Peyer's patch (tissue), 4 donors: ENCODE results near the gene HHIPL1. TPM values are rescaled to one million over a fixed set of nuclear protein-coding genes. Genes with fewer than 3 reads are reported as not detected.

Source experiments
- DNase-seq, 3 donors: peaks; one replicate each; pipeline ENCODE4 v3.0.0-alpha.2; 2017 to 2019
- H3K27ac ChIP-seq, 4 donors: fragments of 200-600 bp; sonication (generic); one replicate each; pipeline ENCODE4 v1.5.1; 2016 to 2019
- H3K27me3 ChIP-seq, 2 donors: fragments of 200-600 bp; sonication (generic); one replicate each; pipeline ENCODE4 v1.5.1; 2019
- H3K36me3 ChIP-seq, 3 donors: fragments of 200-600 bp; sonication (generic); one replicate each; pipeline ENCODE4 v1.5.1; 2016 to 2019
- H3K4me1 ChIP-seq, 4 donors: fragments of 200-600 bp; sonication (generic); one replicate each; pipeline ENCODE4 v1.5.1; 2016 to 2019
- H3K4me3 ChIP-seq, 4 donors: fragments of 200-600 bp; sonication (generic); 1 replicate in 3 of 4; 2 replicates in 1 of 4; pipeline ENCODE4 v1.5.1; 2016 to 2019; ENCODE audit warnings: mild to moderate bottlenecking in 1 of 4
- H3K9me3 ChIP-seq, 4 donors: fragments of 200-600 bp; sonication (generic); one replicate each; pipeline ENCODE4 v1.5.1; 2016 to 2019; ENCODE audit warnings: mild to moderate bottlenecking in 1 of 4
- POLR2A ChIP-seq, 2 donors: fragments of 450-650 bp; IDR thresholded peaks; one replicate each; pipeline ENCODE4 v1.5.1; 2017; ENCODE audit warnings: antibody characterized with exemption in 2 of 2, mild to moderate bottlenecking in 2 of 2, moderate library complexity in 2 of 2
- total RNA-seq, 4 donors: library from RNA; depleted of rRNA; stranded (reverse); fragments of >200 nt; gene quantifications; one replicate each; pipeline ENCODE4 v1.1.0, GENCODE V29; 2016
- TF ChIP-seq, protein P1 (sequence below), 6 experiments: fragments of 450-650 bp in 4 of 6; fragments of 200-600 bp in 2 of 6; sonication (generic) in 1 of 6; IDR thresholded peaks; one replicate each; pipeline ENCODE4 v1.5.1; 2017 to 2019; ENCODE audit warnings: antibody characterized with exemption in 6 of 6, mild to moderate bottlenecking in 3 of 6, moderate library complexity in 1 of 6

The HHIPL1 gene
- total RNA-seq, 4 donors from 2014 or later, result 0.88 to 2.5 (median 1.0) TPM

DNA sequence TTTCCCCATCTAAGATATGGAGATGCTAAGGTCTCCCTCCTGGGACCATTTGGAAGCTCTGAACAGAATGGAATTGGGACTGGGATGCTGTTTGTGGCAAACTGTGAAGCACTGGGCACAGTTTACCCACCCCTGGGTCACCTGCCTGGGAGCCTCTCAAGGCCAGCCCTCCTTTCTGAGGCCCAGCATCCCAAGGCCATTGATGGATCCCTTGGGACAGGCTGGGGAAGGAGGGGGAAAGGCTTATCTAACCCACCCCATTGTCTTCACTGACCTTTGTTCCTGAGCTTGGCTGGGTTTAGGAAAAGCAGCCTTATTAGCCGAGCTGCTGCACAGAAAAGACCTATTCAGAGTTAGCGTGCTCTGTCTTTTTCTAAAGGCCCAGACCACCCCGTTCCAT is 46.2 kb upstream of the HHIPL1 start:
- Histone ChIP-seq H3K36me3 (no peaks in the 10 kb centered on the region), H3K9me3 (no peaks in the 10 kb centered on the region), H3K4me3 (no peak overlapping the region), H3K27ac (peak overlapping the region in 3 of 4 donors; percentile 79 to 91 (median 81)), H3K27me3 (no peaks in the 10 kb centered on the region), H3K4me1 (peaks cover 6 to 92% (median 12%) of the 10 kb centered on the region in 4 donors)
- TF ChIP-seq, protein P1, sequence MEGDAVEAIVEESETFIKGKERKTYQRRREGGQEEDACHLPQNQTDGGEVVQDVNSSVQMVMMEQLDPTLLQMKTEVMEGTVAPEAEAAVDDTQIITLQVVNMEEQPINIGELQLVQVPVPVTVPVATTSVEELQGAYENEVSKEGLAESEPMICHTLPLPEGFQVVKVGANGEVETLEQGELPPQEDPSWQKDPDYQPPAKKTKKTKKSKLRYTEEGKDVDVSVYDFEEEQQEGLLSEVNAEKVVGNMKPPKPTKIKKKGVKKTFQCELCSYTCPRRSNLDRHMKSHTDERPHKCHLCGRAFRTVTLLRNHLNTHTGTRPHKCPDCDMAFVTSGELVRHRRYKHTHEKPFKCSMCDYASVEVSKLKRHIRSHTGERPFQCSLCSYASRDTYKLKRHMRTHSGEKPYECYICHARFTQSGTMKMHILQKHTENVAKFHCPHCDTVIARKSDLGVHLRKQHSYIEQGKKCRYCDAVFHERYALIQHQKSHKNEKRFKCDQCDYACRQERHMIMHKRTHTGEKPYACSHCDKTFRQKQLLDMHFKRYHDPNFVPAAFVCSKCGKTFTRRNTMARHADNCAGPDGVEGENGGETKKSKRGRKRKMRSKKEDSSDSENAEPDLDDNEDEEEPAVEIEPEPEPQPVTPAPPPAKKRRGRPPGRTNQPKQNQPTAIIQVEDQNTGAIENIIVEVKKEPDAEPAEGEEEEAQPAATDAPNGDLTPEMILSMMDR (IDR thresholded peaks at IDR 0.05), result no peak
- no peak for TF ChIP-seq POLR2A (IDR thresholded peaks at IDR 0.05)
- DNase-seq, result no peak

DNA sequence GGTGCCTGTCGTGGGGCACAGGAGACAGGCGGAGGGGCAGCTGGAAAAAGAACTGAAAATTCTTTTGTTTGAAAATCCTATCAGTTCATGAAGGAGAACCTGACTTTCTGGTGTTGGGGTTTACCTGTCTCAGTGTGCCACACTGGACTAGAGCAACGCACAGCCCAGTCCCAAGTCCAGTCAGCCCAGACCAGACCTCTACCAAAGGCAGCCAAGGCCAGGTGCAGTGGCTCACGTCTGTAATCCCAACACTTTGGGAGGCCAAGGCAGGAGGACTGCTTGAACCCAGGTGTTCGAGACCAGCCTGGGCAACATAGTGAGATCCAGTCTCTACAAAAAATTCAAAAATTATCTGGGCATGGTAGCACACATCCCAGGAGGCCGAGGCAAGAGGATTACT is 45.5 kb upstream of the HHIPL1 start:
- H3K27ac ChIP-seq, result peak overlapping the region in 3 of 4 donors; percentile 79 to 91 (median 81)
- H3K4me1 ChIP-seq, result peaks cover 6 to 87% (median 12%) of the 10 kb centered on the region in 4 donors
- DNase-seq, result peak in 2 of 3 donors; percentile 67 to 71

GRCh38 chr14:99600232-99600888 is 44.6 kb upstream of the HHIPL1 start:
- DNase-seq, result no peak
- peak overlapping the region in 3 of 4 donors; percentile 79 to 91 (median 81) for H3K27ac ChIP-seq
- TF ChIP-seq POLR2A (IDR thresholded peaks at IDR 0.05), result no peak
- TF ChIP-seq, protein P1 (IDR thresholded peaks at IDR 0.05), result no peak
- peaks cover 4 to 78% (median 6%) of the 10 kb centered on the region in 4 donors for H3K4me1 ChIP-seq
- no peaks in the 10 kb centered on the region for H3K27me3 ChIP-seq
- H3K4me3 ChIP-seq, result peak overlapping the region in 1 of 4 donors; percentile 71
- no peaks in the 10 kb centered on the region for H3K9me3 ChIP-seq
- no peaks in the 10 kb centered on the region for H3K36me3 ChIP-seq

More for the DNA sequence above, 45.5 kb upstream of the HHIPL1 start:
- Histone ChIP-seq H3K4me3 (no peak overlapping the region), H3K36me3 (no peaks in the 10 kb centered on the region), H3K27me3 (no peaks in the 10 kb centered on the region), H3K9me3 (no peaks in the 10 kb centered on the region)
- TF ChIP-seq, protein P1 (IDR thresholded peaks at IDR 0.05), result no peak
- TF ChIP-seq POLR2A (IDR thresholded peaks at IDR 0.05), result peak in 1 of 2 donors; percentile 25

DNA sequence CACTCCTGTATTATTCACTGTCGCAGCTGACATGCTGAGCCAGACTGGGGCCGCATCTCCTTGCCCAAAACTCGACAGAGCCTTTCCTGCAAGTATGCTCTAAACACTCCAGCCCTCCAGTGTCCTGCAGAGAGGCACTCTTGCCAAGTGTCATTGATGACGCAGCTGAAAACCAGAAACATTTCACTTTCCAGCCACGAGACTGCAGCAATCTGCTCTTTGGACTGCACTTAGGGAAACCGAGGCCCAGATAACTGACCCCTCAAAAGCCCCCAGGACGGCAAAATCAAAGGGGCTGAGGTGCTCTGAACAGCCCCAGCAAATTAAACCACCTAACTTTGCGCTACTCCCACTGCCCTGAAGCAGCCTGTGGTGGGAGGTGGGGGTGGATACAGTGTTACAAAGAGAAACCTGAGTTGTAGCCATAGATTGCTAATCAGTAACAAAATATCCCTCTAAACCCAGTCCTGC is 43.5 kb upstream of the HHIPL1 start:
- Histone ChIP-seq H3K4me3 (peak overlapping the region in 2 of 4 donors; percentile 66 to 71), H3K27me3 (no peaks in the 10 kb centered on the region), H3K36me3 (no peaks in the 10 kb centered on the region), H3K9me3 (no peaks in the 10 kb centered on the region), H3K4me1 (peaks cover 0 to 77% (median 9%) of the 10 kb centered on the region in 4 donors), H3K27ac (peak overlapping the region; percentile 31 to 91 (median 80))
- TF ChIP-seq, protein P1 (IDR thresholded peaks at IDR 0.05), result peak in 2 of 6 experiments; percentile 6 to 10
- TF ChIP-seq POLR2A (IDR thresholded peaks at IDR 0.05), result no peak
- peak in 1 of 3 donors; percentile 65 for DNase-seq

DNA sequence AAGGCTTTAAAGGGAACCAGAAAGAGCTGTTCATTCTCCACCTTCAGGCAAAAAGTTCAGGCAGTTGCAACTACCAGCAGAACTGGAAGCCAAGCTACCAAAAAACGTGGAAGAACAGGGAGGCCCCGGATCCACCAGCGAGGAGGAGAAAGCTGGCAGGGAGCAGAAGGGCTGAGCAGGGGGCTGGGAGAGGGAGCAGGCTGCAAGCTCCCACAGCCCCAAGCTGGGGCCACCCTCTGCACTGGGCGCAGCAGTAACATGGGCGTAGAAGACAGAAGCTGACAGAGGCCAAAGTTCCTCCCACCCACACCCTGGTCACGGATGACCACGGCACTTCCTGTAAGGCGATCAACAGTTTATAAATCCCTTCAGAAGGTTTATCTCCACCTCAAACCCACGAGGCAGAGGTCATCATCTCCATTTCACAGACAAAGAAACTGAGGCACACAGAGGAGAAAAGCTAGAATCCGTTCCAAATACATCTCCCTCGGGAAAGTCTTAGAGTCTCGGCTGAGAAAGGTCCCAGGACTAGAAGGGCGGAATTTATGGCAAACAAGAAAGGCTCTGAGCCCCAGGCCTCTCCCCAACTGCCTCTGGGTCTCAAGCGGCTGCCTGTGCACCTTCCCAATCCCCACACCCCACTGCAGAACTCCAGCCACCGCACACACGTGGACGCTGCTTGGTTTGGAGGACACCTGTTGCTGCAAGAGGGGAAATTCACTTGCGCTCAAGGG is 42.7 kb upstream of the HHIPL1 start:
- TF ChIP-seq, protein P1 (IDR thresholded peaks at IDR 0.05), result no peak
- TF ChIP-seq POLR2A (IDR thresholded peaks at IDR 0.05), result peak; percentile 83 to 90
- H3K9me3 ChIP-seq, result no peaks in the 10 kb centered on the region
- peak overlapping the region in 3 of 4 donors; percentile 66 to 81 (median 71) for H3K4me3 ChIP-seq
- no peaks in the 10 kb centered on the region for H3K27me3 ChIP-seq
- peaks cover 0 to 69% (median 9%) of the 10 kb centered on the region in 4 donors for H3K4me1 ChIP-seq
- no peaks in the 10 kb centered on the region for H3K36me3 ChIP-seq
- peak in 2 of 3 donors; percentile 84 to 86 for DNase-seq
- H3K27ac ChIP-seq, result peak overlapping the region; percentile 31 to 91 (median 80)
